ENCODE measurements around the gene LYPD6.

Gene LYPD6

GRCh38 chr2:149365931-149366583 lies 35.7 kb downstream of the LYPD6 start:
- no peaks in the 10 kb centered on the region for H3K4me1 Mint-ChIP-seq (ENCODE audit: low read depth)
- peaks cover 4% of the 10 kb centered on the region for H3K27me3 Mint-ChIP-seq (ENCODE audit: low read depth)
- no peak overlapping the region for H3K4me3 Mint-ChIP-seq
- no peaks in the 10 kb centered on the region for H3K36me3 Mint-ChIP-seq (ENCODE audit: low read depth)
- H3K9me3 Mint-ChIP-seq = no peaks in the 10 kb centered on the region
- H3K27ac Mint-ChIP-seq = no peak overlapping the region

GRCh38 chr2:149370061-149370775 lies 39.8 kb downstream of the LYPD6 start:
- Mint-ChIP-seq H3K27ac (no peak overlapping the region), H3K27me3 (ENCODE audit: low read depth) (no peaks in the 10 kb centered on the region), H3K36me3 (ENCODE audit: low read depth) (no peaks in the 10 kb centered on the region), H3K4me1 (ENCODE audit: low read depth) (no peaks in the 10 kb centered on the region), H3K4me3 (no peak overlapping the region), H3K9me3 (no peaks in the 10 kb centered on the region)

GRCh38 chr2:149371476-149371875 lies 41.1 kb downstream of the LYPD6 start:
- Mint-ChIP-seq H3K36me3 (ENCODE audit: low read depth) (no peaks in the 10 kb centered on the region), H3K4me3 (no peak overlapping the region), H3K9me3 (no peaks in the 10 kb centered on the region), H3K4me1 (ENCODE audit: low read depth) (no peaks in the 10 kb centered on the region), H3K27ac (no peak overlapping the region), H3K27me3 (ENCODE audit: low read depth) (no peaks in the 10 kb centered on the region)

- H3K9me3 Mint-ChIP-seq = no peaks in the 10 kb centered on the region
- no peaks in the 10 kb centered on the region for H3K36me3 Mint-ChIP-seq (ENCODE audit: low read depth)
- H3K27ac Mint-ChIP-seq = no peak overlapping the region
- no peak overlapping the region for H3K4me3 Mint-ChIP-seq
- H3K4me1 Mint-ChIP-seq (ENCODE audit: low read depth) = no peaks in the 10 kb centered on the region
- no peaks in the 10 kb centered on the region for H3K27me3 Mint-ChIP-seq (ENCODE audit: low read depth)
Measured at GRCh38 chr2:149375801-149376361, 45.5 kb downstream of the LYPD6 start.

- Mint-ChIP-seq H3K4me3 (no peak overlapping the region), H3K27ac (no peak overlapping the region), H3K27me3 (ENCODE audit: low read depth) (no peaks in the 10 kb centered on the region), H3K4me1 (ENCODE audit: low read depth) (no peaks in the 10 kb centered on the region), H3K36me3 (ENCODE audit: low read depth) (no peaks in the 10 kb centered on the region), H3K9me3 (no peaks in the 10 kb centered on the region)
Measured at GRCh38 chr2:149380205-149380604, 49.8 kb downstream of the LYPD6 start.

GRCh38 chr2:149383340-149383739 lies 53.0 kb downstream of the LYPD6 start:
- no peaks in the 10 kb centered on the region for H3K27me3 Mint-ChIP-seq (ENCODE audit: low read depth)
- H3K9me3 Mint-ChIP-seq = no peaks in the 10 kb centered on the region
- H3K27ac Mint-ChIP-seq = no peak overlapping the region

GRCh38 chr2:149385350-149385749 lies 55.0 kb downstream of the LYPD6 start:
- Mint-ChIP-seq H3K4me3 (no peak overlapping the region), H3K9me3 (no peaks in the 10 kb centered on the region), H3K4me1 (ENCODE audit: low read depth) (no peaks in the 10 kb centered on the region), H3K27ac (no peak overlapping the region), H3K36me3 (ENCODE audit: low read depth) (no peaks in the 10 kb centered on the region), H3K27me3 (ENCODE audit: low read depth) (no peaks in the 10 kb centered on the region)

More at GRCh38 chr2:149383340-149383739, 53.0 kb downstream of the LYPD6 start:
- H3K4me3 Mint-ChIP-seq = no peak overlapping the region
- H3K36me3 Mint-ChIP-seq (ENCODE audit: low read depth) = no peaks in the 10 kb centered on the region
- H3K4me1 Mint-ChIP-seq (ENCODE audit: low read depth) = no peaks in the 10 kb centered on the region

- Mint-ChIP-seq H3K4me1 (ENCODE audit: low read depth) (no peaks in the 10 kb centered on the region), H3K9me3 (no peaks in the 10 kb centered on the region), H3K36me3 (ENCODE audit: low read depth) (no peaks in the 10 kb centered on the region), H3K27ac (no peak overlapping the region), H3K4me3 (no peak overlapping the region), H3K27me3 (ENCODE audit: low read depth) (no peaks in the 10 kb centered on the region)
Measured at GRCh38 chr2:149387411-149387810, 57.0 kb downstream of the LYPD6 start.

- Mint-ChIP-seq H3K27me3 (ENCODE audit: low read depth) (no peaks in the 10 kb centered on the region), H3K27ac (no peak overlapping the region), H3K9me3 (no peaks in the 10 kb centered on the region), H3K4me3 (no peak overlapping the region), H3K4me1 (ENCODE audit: low read depth) (no peaks in the 10 kb centered on the region), H3K36me3 (ENCODE audit: low read depth) (no peaks in the 10 kb centered on the region)
Measured at GRCh38 chr2:149388120-149388816, 57.9 kb downstream of the LYPD6 start.

- H3K4me3 Mint-ChIP-seq = no peak overlapping the region
- H3K9me3 Mint-ChIP-seq = no peaks in the 10 kb centered on the region
- no peaks in the 10 kb centered on the region for H3K4me1 Mint-ChIP-seq (ENCODE audit: low read depth)
- H3K27me3 Mint-ChIP-seq (ENCODE audit: low read depth) = no peaks in the 10 kb centered on the region
- H3K27ac Mint-ChIP-seq = no peak overlapping the region
- no peaks in the 10 kb centered on the region for H3K36me3 Mint-ChIP-seq (ENCODE audit: low read depth)
Measured at GRCh38 chr2:149389506-149390167, 59.2 kb downstream of the LYPD6 start.

- Mint-ChIP-seq H3K9me3 (no peaks in the 10 kb centered on the region), H3K27ac (no peak overlapping the region), H3K36me3 (ENCODE audit: low read depth) (no peaks in the 10 kb centered on the region), H3K4me3 (no peak overlapping the region), H3K4me1 (ENCODE audit: low read depth) (no peaks in the 10 kb centered on the region), H3K27me3 (ENCODE audit: low read depth) (no peaks in the 10 kb centered on the region)
Measured at GRCh38 chr2:149393614-149394013, 63.2 kb downstream of the LYPD6 start.

GRCh38 chr2:149394864-149395263 lies 64.5 kb downstream of the LYPD6 start:
- Mint-ChIP-seq H3K27me3 (ENCODE audit: low read depth) (no peaks in the 10 kb centered on the region), H3K36me3 (ENCODE audit: low read depth) (no peaks in the 10 kb centered on the region), H3K27ac (no peak overlapping the region)

GRCh38 chr2:149399934-149400615 lies 69.7 kb downstream of the LYPD6 start:
- Mint-ChIP-seq H3K4me3 (no peak overlapping the region), H3K36me3 (ENCODE audit: low read depth) (no peaks in the 10 kb centered on the region), H3K9me3 (no peaks in the 10 kb centered on the region), H3K27me3 (ENCODE audit: low read depth) (no peaks in the 10 kb centered on the region), H3K4me1 (ENCODE audit: low read depth) (no peaks in the 10 kb centered on the region), H3K27ac (no peak overlapping the region)

More at GRCh38 chr2:149394864-149395263, 64.5 kb downstream of the LYPD6 start:
- Mint-ChIP-seq H3K4me1 (ENCODE audit: low read depth) (no peaks in the 10 kb centered on the region), H3K4me3 (no peak overlapping the region), H3K9me3 (no peaks in the 10 kb centered on the region)

- Mint-ChIP-seq H3K4me3 (no peak overlapping the region), H3K27me3 (ENCODE audit: low read depth) (no peaks in the 10 kb centered on the region), H3K36me3 (ENCODE audit: low read depth) (no peaks in the 10 kb centered on the region), H3K27ac (no peak overlapping the region), H3K4me1 (ENCODE audit: low read depth) (no peaks in the 10 kb centered on the region), H3K9me3 (no peaks in the 10 kb centered on the region)
Measured at GRCh38 chr2:149400997-149401396, 70.6 kb downstream of the LYPD6 start.

All from T-helper 1 cell treated with Interleukin-12 subunit alpha and Interleukin-12 subunit beta and Interleukin-4 antibody, amounts not matched to agents 30 μg/mL and 1 μg/mL, for 36 hours (primary cell).